Measurements from ENCODE around the gene DOCK10.

The DOCK10 gene

DNA sequence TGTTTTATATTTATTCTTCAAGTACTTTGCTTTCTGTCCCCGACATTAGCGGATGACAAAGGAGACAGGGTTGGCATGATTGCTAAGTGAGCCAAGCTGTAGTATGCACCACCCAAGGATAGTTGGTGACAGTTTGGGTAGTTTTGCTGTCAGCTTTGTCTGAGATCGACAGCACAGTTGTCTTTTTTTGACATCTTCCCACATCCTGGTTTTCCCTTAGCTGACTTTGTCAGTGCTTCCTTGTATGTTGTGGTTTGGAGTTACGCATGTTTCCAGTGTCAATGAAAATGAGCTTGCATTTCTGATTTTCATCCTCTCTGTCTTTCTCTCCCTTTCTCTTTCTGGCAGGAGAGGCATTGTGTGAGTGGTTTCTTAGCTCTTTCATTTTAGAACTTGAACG is 44.6 kb upstream of the DOCK10 start:
- Histone ChIP-seq H3K9me3 (ENCODE audit: insufficient read depth, low read length, severe bottlenecking) (no peaks in the 10 kb centered on the region), H4K20me1 (ENCODE audit: insufficient read depth, low read length) (no peaks in the 10 kb centered on the region), H3K4me3 (ENCODE audit: low read depth in 1 of 2, low read length in 2 of 2) (no peak overlapping the region), H2AFZ (ENCODE audit: low read depth, low read length) (0 out of 2 replicates have a peak overlapping the region, but pooled peaks have one; percentile 26), H3K4me1 (ENCODE audit: insufficient read depth, low read length) (peaks cover 5% of the 10 kb centered on the region), H3K27ac (ENCODE audit: low read length) (no peak overlapping the region), H3K4me2 (ENCODE audit: insufficient read depth, low read length) (no peak overlapping the region), H3K79me2 (ENCODE audit: insufficient read depth, low read length) (no peaks in the 10 kb centered on the region), H3K9ac (ENCODE audit: low read depth, low read length) (no peak overlapping the region), H3K27me3 (ENCODE audit: insufficient read depth, low read length, poor library complexity) (no peaks in the 10 kb centered on the region), H3K36me3 (ENCODE audit: insufficient read depth, low read length) (no peaks in the 10 kb centered on the region)
- DNase-seq (no peak), ATAC-seq (ENCODE audit: insufficient read depth, low read depth) (no peak)
- TF ChIP-seq, protein P1, sequence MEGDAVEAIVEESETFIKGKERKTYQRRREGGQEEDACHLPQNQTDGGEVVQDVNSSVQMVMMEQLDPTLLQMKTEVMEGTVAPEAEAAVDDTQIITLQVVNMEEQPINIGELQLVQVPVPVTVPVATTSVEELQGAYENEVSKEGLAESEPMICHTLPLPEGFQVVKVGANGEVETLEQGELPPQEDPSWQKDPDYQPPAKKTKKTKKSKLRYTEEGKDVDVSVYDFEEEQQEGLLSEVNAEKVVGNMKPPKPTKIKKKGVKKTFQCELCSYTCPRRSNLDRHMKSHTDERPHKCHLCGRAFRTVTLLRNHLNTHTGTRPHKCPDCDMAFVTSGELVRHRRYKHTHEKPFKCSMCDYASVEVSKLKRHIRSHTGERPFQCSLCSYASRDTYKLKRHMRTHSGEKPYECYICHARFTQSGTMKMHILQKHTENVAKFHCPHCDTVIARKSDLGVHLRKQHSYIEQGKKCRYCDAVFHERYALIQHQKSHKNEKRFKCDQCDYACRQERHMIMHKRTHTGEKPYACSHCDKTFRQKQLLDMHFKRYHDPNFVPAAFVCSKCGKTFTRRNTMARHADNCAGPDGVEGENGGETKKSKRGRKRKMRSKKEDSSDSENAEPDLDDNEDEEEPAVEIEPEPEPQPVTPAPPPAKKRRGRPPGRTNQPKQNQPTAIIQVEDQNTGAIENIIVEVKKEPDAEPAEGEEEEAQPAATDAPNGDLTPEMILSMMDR (IDR thresholded peaks at IDR 0.05; ENCODE audit: borderline replicate concordance, extremely low read depth, low read length, poor library complexity, severe bottlenecking) = no peak
- no peak for TF ChIP-seq EZH2 (IDR thresholded peaks at IDR 0.05; ENCODE audit: borderline replicate concordance, low read depth, low read length, severe bottlenecking)

DNA sequence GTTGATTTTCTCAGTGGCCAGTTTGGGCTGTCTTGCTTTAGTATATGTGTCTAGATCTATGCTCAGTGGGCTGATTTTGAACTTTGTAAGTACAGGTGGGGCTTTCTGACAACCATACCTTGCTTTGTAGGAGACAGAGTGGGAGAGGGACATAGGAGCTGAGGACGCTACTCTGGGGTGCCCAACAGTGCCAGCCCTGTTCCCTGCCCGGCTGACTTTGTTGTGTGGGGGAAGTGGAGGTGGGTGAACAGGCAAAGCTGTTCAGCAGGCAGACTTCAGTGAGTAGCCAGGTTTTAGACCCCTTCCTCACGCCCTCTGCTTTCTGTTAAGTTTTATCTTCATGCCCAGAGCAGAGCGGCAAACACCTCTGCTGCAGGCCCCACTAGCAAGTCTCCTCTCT is 44.2 kb upstream of the DOCK10 start:
- no peaks in the 10 kb centered on the region for H4K20me1 ChIP-seq (ENCODE audit: insufficient read depth, low read length)
- no peak overlapping the region for H2AFZ ChIP-seq (ENCODE audit: low read depth, low read length)

DNA sequence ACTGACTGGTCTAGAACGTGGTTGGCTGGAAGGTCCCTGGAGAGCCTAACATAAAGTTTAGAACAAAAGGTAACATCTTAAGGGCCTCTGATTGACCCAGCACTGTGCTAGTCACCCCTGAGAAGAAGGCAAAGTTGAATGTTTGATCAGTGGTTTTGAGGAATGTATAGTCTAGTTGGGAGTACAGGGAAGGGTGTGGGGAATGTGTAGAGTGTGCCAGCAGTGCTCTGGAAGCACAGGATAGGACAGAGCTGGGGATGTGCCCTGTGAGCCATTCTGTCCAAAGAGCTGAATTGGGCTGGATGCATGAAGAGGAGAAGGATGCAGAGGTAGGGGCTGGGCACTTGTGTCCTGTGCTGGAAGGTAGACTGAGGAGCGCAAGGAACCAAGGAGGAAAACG is 41.0 kb upstream of the DOCK10 start:
- no peak for DNase-seq
- Histone ChIP-seq H3K27ac (ENCODE audit: low read length) (no peak overlapping the region), H3K79me2 (ENCODE audit: insufficient read depth, low read length) (no peaks in the 10 kb centered on the region), H4K20me1 (ENCODE audit: insufficient read depth, low read length) (no peaks in the 10 kb centered on the region), H2AFZ (ENCODE audit: low read depth, low read length) (no peak overlapping the region), H3K4me1 (ENCODE audit: insufficient read depth, low read length) (peaks cover 5% of the 10 kb centered on the region), H3K9ac (ENCODE audit: low read depth, low read length) (no peak overlapping the region), H3K4me3 (ENCODE audit: low read depth in 1 of 2, low read length in 2 of 2) (no peak overlapping the region), H3K9me3 (ENCODE audit: insufficient read depth, low read length, severe bottlenecking) (no peaks in the 10 kb centered on the region), H3K36me3 (ENCODE audit: insufficient read depth, low read length) (no peaks in the 10 kb centered on the region), H3K27me3 (ENCODE audit: insufficient read depth, low read length, poor library complexity) (no peaks in the 10 kb centered on the region), H3K4me2 (ENCODE audit: insufficient read depth, low read length) (no peak overlapping the region)
- no peak for ATAC-seq (ENCODE audit: insufficient read depth, low read depth)
- TF ChIP-seq EZH2 (IDR thresholded peaks at IDR 0.05; ENCODE audit: borderline replicate concordance, low read depth, low read length, severe bottlenecking) = no peak

More for the DNA sequence above, 44.2 kb upstream of the DOCK10 start:
- H3K79me2 ChIP-seq (ENCODE audit: insufficient read depth, low read length) = no peaks in the 10 kb centered on the region
- TF ChIP-seq, protein P1 (IDR thresholded peaks at IDR 0.05; ENCODE audit: borderline replicate concordance, extremely low read depth, low read length, poor library complexity, severe bottlenecking) = no peak
- TF ChIP-seq EZH2 (IDR thresholded peaks at IDR 0.05; ENCODE audit: borderline replicate concordance, low read depth, low read length, severe bottlenecking) = no peak
- no peak overlapping the region for H3K9ac ChIP-seq (ENCODE audit: low read depth, low read length)
- no peak for DNase-seq
- H3K9me3 ChIP-seq (ENCODE audit: insufficient read depth, low read length, severe bottlenecking) = no peaks in the 10 kb centered on the region
- H3K4me1 ChIP-seq (ENCODE audit: insufficient read depth, low read length) = peaks cover 5% of the 10 kb centered on the region
- no peak overlapping the region for H3K4me3 ChIP-seq (ENCODE audit: low read depth in 1 of 2, low read length in 2 of 2)
- no peak for ATAC-seq (ENCODE audit: insufficient read depth, low read depth)
- H3K36me3 ChIP-seq (ENCODE audit: insufficient read depth, low read length) = no peaks in the 10 kb centered on the region
- H3K4me2 ChIP-seq (ENCODE audit: insufficient read depth, low read length) = no peak overlapping the region
- H3K27me3 ChIP-seq (ENCODE audit: insufficient read depth, low read length, poor library complexity) = no peaks in the 10 kb centered on the region
- no peak overlapping the region for H3K27ac ChIP-seq (ENCODE audit: low read length)

DNA sequence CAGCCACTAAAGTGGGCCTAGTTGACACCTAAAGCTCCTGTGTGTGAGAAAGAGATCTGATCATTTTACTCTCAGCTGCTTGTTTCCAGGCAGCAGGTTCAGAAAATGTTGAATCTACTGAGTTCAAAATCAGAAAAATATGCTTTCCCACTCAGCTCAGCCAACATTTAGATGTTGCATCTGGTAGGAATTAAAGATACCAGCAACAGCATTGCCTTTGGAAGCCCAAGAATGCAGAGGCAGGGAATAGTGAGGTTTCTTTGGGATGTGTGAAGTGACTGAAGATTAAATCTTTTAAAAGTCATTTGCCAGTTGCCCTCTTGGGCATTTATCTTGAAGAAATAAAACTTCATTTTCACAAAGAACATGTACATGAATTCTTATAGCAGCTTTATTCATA is 33.9 kb upstream of the DOCK10 start:
- H2AFZ ChIP-seq (ENCODE audit: low read depth, low read length) = no peak overlapping the region

More for the DNA sequence above, 33.9 kb upstream of the DOCK10 start:
- Histone ChIP-seq H3K36me3 (ENCODE audit: insufficient read depth, low read length) (no peaks in the 10 kb centered on the region), H3K4me1 (ENCODE audit: insufficient read depth, low read length) (no peaks in the 10 kb centered on the region), H3K79me2 (ENCODE audit: insufficient read depth, low read length) (no peaks in the 10 kb centered on the region), H3K27ac (ENCODE audit: low read length) (no peak overlapping the region), H3K4me2 (ENCODE audit: insufficient read depth, low read length) (no peak overlapping the region), H3K9ac (ENCODE audit: low read depth, low read length) (no peak overlapping the region), H3K9me3 (ENCODE audit: insufficient read depth, low read length, severe bottlenecking) (no peaks in the 10 kb centered on the region), H3K4me3 (ENCODE audit: low read depth in 1 of 2, low read length in 2 of 2) (no peak overlapping the region), H4K20me1 (ENCODE audit: insufficient read depth, low read length) (no peaks in the 10 kb centered on the region), H3K27me3 (ENCODE audit: insufficient read depth, low read length, poor library complexity) (no peaks in the 10 kb centered on the region)
- ATAC-seq (ENCODE audit: insufficient read depth, low read depth) = no peak
- DNase-seq = no peak
- TF ChIP-seq EZH2 (IDR thresholded peaks at IDR 0.05; ENCODE audit: borderline replicate concordance, low read depth, low read length, severe bottlenecking) = no peak
- TF ChIP-seq, protein P1 (IDR thresholded peaks at IDR 0.05; ENCODE audit: borderline replicate concordance, extremely low read depth, low read length, poor library complexity, severe bottlenecking) = no peak

Measured in DND-41 (cell line).